CD4-positive, alpha-beta memory T cell (primary cell): ENCODE measurements around the gene RELCH. TPM values are rescaled to one million over a fixed set of nuclear protein-coding genes. Genes with fewer than 3 reads are reported as not detected.
A peak's percentile ranks its signal among the peaks of the same experiment; 100 is the strongest.

Source experiments
- CTCF ChIA-PET: fragments of 350-600 bp; sonication (Branson Sonifier 250); formaldehyde crosslinking; loops from one replicate; lab custom pipeline; 2021; ENCODE audit warnings: inconsistent platforms; ENCODE audit not compliant: partially characterized antibody; lab: Charles Lee
- POLR2A ChIA-PET: fragments of 350-600 bp; sonication (Branson Sonifier 250); formaldehyde crosslinking; loops from one replicate; lab custom pipeline; 2021; ENCODE audit not compliant: partially characterized antibody; lab: Charles Lee
- DNase-seq, 5 donors: peaks; one replicate each; pipeline versions ENCODE4 v3.0.0 to v3.0.0-alpha.2; 2020 to 2022; ENCODE audit warnings: mixed read lengths in 1 of 5
- H3K27ac ChIP-seq: one replicate; pipeline ENCODE4 v1.7.0; 2013; ENCODE audit warnings: low read depth, low read length
- H3K27me3 ChIP-seq: 2 replicates; pipeline ENCODE4 v1.7.0; 2013; ENCODE audit warnings: mild to moderate bottlenecking, low read length, moderate library complexity; ENCODE audit not compliant: insufficient read depth
- H3K36me3 ChIP-seq: 2 replicates; pipeline ENCODE4 v1.7.0; 2013; ENCODE audit warnings: mild to moderate bottlenecking, low read length, moderate library complexity; ENCODE audit not compliant: insufficient read depth
- H3K4me1 ChIP-seq: 2 replicates; pipeline ENCODE4 v1.7.0; 2013; ENCODE audit warnings: mild to moderate bottlenecking, low read length, moderate library complexity; ENCODE audit not compliant: insufficient read depth
- H3K4me3 ChIP-seq, 2 donors: one replicate each; pipeline ENCODE4 v1.7.0; 2013; ENCODE audit warnings: low read length in 2 of 2, mild to moderate bottlenecking in 1 of 2
- H3K9me3 ChIP-seq, 2 donors: one replicate each; pipeline ENCODE4 v1.7.0; 2013; ENCODE audit warnings: low read length in 2 of 2, control low read depth in 1 of 2; ENCODE audit not compliant: control insufficient read depth in 1 of 2
- H3K27ac Mint-ChIP-seq, 7 donors: one replicate each; pipeline ENCODE4 v1.8.0; 2020 to 2021; ENCODE audit warnings: mixed read lengths in 7 of 7, mild to moderate bottlenecking in 6 of 7, inconsistent platforms in 3 of 7, moderate library complexity in 3 of 7
- H3K27me3 Mint-ChIP-seq, 2 donors: one replicate each; pipeline ENCODE4 v1.8.0; 2020 to 2021; ENCODE audit warnings: mixed read lengths in 2 of 2
- H3K36me3 Mint-ChIP-seq, 2 donors: one replicate each; pipeline ENCODE4 v1.8.0; 2020 to 2021; ENCODE audit warnings: mixed read lengths in 2 of 2, inconsistent platforms in 1 of 2, mild to moderate bottlenecking in 1 of 2
- H3K4me1 Mint-ChIP-seq, 4 donors: one replicate each; pipeline ENCODE4 v1.8.0; 2020 to 2021; ENCODE audit warnings: mixed read lengths in 4 of 4, mild to moderate bottlenecking in 1 of 4
- H3K4me3 Mint-ChIP-seq, 8 donors: one replicate each; pipeline ENCODE4 v1.8.0; 2020 to 2021; ENCODE audit warnings: mixed read lengths in 8 of 8, mild to moderate bottlenecking in 7 of 8, moderate library complexity in 6 of 8, inconsistent platforms in 3 of 8
- H3K9me3 Mint-ChIP-seq, 8 donors: one replicate each; pipeline ENCODE4 v1.8.0; 2020 to 2021; ENCODE audit warnings: mixed read lengths in 8 of 8, mild to moderate bottlenecking in 5 of 8, inconsistent platforms in 3 of 8, moderate library complexity in 1 of 8
- intact Hi-C: fragments of 100-400 bp; cut with micrococcal nuclease; formaldehyde crosslinking; loops from one replicate; pipeline ENCODE4 v1.15.1; 2023
- polyA plus RNA-seq, 2 donors: library from polyadenylated mRNA; unstranded; fragments of 300-500 nt; fragmentation: Illumina TruSeq; gene quantifications; one replicate each; pipeline ENCODE4 v1.2.3, GENCODE V29; 2021
- total RNA-seq, 2 experiments: library from RNA; stranded (reverse); gene quantifications; one replicate each; pipeline ENCODE4 v1.2.3, GENCODE V29; 2021

Gene RELCH
- total and polyA plus RNA-seq, 4 experiments from 2014 or later, result 7.6 to 59.4 (median 33.4) TPM

DNA sequence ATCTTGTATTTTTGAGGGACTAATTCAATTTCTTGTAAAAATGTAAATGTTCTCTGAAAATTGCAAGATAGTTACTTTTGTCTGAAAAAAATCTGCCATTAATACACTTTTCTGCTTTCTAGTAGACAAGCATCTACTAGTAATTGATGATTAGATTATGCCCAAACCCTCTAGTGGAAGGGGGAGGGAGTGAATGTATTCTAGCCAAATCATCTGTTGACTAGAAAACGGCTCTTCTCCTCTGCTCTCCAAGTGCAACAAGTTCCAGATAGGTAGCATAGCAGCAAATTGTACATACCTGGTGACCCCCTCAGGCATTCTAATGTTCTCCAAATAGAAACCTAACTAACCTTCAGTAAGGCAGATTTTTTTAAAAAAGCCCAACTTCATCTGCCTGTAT lies 58.6 kb downstream of the RELCH start:
- ChIA-PET POLR2A (interaction anchor here (2.9 kb wide), 1 partner anchor 59 kb away, joined by 10 read pairs; the partner anchor contains the start of genes PIGN and RELCH), CTCF (interaction anchor here (9.4 kb wide), 1 partner anchor 62 kb away, joined by 191 read pairs; the partner anchor contains the start of genes PIGN and RELCH)
- Histone ChIP-seq H3K4me1 (no peaks in the 10 kb centered on the region), H3K36me3 (peaks cover 10% of the 10 kb centered on the region), H3K27ac (no peak overlapping the region), H3K4me3 (no peak overlapping the region), H3K27me3 (no peaks in the 10 kb centered on the region), H3K9me3 (no peaks in the 10 kb centered on the region)
- Mint-ChIP-seq H3K27ac (peak overlapping the region in 2 of 7 donors; percentile 29 to 82), H3K27me3 (no peaks in the 10 kb centered on the region), H3K9me3 (peaks cover 0 to 2% (median 0%) of the 10 kb centered on the region in 8 donors), H3K4me3 (no peak overlapping the region), H3K4me1 (no peaks in the 10 kb centered on the region), H3K36me3 (peaks cover 11 to 36% of the 10 kb centered on the region in 2 donors)
- DNase-seq, result no peak
- intact Hi-C loops, result no loop called here

DNA sequence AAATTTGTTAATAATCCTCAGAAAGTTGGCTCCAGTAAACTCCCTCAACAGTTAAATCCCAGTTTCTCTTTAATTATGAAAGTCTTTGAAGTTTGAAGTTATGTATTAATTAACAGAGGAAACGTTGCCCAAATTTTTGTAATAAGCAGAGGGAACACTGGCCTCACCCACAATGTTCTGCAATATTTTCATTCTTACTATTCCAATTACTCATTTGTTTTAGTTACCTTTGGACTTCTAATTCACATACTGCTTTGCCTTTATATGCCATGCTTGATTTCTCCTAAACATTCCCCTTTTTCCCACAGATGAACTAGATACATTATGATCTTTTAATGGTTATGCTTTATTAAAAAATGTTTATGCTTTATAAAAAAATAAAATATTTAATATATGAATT lies 61.3 kb downstream of the RELCH start:
- Mint-ChIP-seq H3K27ac (no peak overlapping the region), H3K27me3 (no peaks in the 10 kb centered on the region), H3K4me3 (no peak overlapping the region), H3K4me1 (no peaks in the 10 kb centered on the region), H3K9me3 (no peaks in the 10 kb centered on the region), H3K36me3 (peaks cover 17 to 24% of the 10 kb centered on the region in 2 donors)
- POLR2A ChIA-PET, result interaction anchor here (2.8 kb wide), 1 partner anchor 61 kb away, joined by 23 read pairs; the partner anchor contains the start of genes PIGN and RELCH
- Histone ChIP-seq H3K36me3 (peaks cover 9% of the 10 kb centered on the region), H3K4me1 (no peaks in the 10 kb centered on the region), H3K27me3 (no peaks in the 10 kb centered on the region), H3K4me3 (no peak overlapping the region), H3K9me3 (no peaks in the 10 kb centered on the region), H3K27ac (no peak overlapping the region)
- intact Hi-C loops, result no loop called here
- CTCF ChIA-PET, result interaction anchor here (1.0 to 9.4 kb wide), 11 partner anchors 9 to 74 kb away, joined by 3 to 191 read pairs (median 12); partner anchors contain the start of genes PIGN and RELCH
- no peak for DNase-seq

DNA sequence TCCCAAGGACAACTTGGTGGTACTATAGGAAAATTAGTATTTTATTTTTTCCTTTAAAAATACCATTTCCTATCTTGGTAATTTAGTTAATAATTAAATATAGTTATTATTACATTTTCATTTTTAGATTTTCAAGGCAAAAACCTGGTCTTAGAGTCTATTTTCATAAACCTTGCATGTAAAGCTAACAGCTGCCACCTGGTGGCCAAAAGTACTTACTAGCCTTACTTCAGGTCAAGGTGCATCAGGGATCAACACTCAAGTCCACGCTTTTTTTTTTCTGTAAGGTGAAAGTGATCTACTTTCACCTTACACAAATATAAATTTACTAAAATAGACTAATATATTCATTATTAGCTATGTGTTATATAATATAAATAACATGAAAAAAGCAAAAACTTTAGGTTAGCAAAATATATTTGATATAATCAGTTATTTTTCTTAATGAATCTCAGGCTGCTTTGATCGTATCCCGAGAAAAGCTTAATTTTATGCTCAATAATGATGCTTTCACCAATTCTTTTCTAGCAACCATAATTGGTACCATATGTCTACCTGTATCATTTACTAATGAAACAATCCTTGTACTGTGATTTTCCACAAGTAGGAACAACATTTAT lies 62.5 kb downstream of the RELCH start:
- Histone ChIP-seq H3K9me3 (no peaks in the 10 kb centered on the region), H3K4me1 (no peaks in the 10 kb centered on the region), H3K36me3 (peaks cover 4% of the 10 kb centered on the region), H3K4me3 (no peak overlapping the region), H3K27me3 (no peaks in the 10 kb centered on the region), H3K27ac (no peak overlapping the region)
- Mint-ChIP-seq H3K27me3 (no peaks in the 10 kb centered on the region), H3K4me1 (no peaks in the 10 kb centered on the region), H3K27ac (no peak overlapping the region), H3K4me3 (no peak overlapping the region), H3K9me3 (no peaks in the 10 kb centered on the region), H3K36me3 (peaks cover 15 to 25% of the 10 kb centered on the region in 2 donors)
- peak; percentile 50 to 72 (median 58) for DNase-seq
- ChIA-PET POLR2A (interaction anchor here (0.9 to 2.8 kb wide), 3 partner anchors 14 to 217 kb away, joined by 3 to 23 read pairs (median 3); partner anchors contain the start of genes PIGN and RELCH), CTCF (interaction anchor here (0.7 to 9.4 kb wide), 24 partner anchors 9 to 335 kb away, joined by 3 to 191 read pairs (median 5); partner anchors contain the start of genes PIGN, RELCH and ZCCHC2)
- intact Hi-C loops, result loop anchor here (1.0 kb wide), 2 partner anchors 62 to 66 kb away; partner anchors contain the start of genes PIGN and RELCH

DNA sequence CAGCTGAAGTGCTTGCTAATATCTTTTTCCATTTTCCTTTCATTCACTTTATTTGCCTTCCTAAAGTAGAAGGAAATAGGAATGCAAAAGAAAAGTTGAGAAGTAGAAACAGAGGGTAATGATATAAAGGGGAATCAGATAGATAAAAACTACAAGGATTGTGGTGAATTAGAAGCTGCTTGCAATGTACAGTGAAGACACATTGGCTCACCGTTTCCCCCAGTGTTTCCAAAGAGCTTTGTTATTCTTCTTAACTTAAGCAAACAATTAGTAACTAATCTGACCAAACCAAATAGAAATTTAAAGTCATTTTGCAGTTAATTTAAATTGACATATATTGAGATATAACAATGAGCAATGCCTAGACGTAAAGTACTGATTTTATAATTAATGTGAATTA lies 63.4 kb downstream of the RELCH start:
- H3K27me3 Mint-ChIP-seq, result no peaks in the 10 kb centered on the region
- DNase-seq, result no peak
- Histone ChIP-seq H3K9me3 (no peaks in the 10 kb centered on the region), H3K27ac (no peak overlapping the region), H3K4me3 (no peak overlapping the region), H3K36me3 (no peaks in the 10 kb centered on the region), H3K4me1 (no peaks in the 10 kb centered on the region), H3K27me3 (no peaks in the 10 kb centered on the region)
- no peak overlapping the region for H3K27ac Mint-ChIP-seq
- H3K4me3 Mint-ChIP-seq, result no peak overlapping the region
- ChIA-PET POLR2A (interaction anchor here (2.8 kb wide), 1 partner anchor 63 kb away, joined by 23 read pairs; the partner anchor contains the start of genes PIGN and RELCH), CTCF (interaction anchor here (1.1 to 9.4 kb wide), 16 partner anchors 8 to 335 kb away, joined by 3 to 191 read pairs (median 7); partner anchors contain the start of genes PIGN, RELCH and ZCCHC2)
- intact Hi-C loops, result no loop called here
- H3K4me1 Mint-ChIP-seq, result no peaks in the 10 kb centered on the region
- no peaks in the 10 kb centered on the region for H3K9me3 Mint-ChIP-seq
- H3K36me3 Mint-ChIP-seq, result peaks cover 13 to 27% of the 10 kb centered on the region in 2 donors

DNA sequence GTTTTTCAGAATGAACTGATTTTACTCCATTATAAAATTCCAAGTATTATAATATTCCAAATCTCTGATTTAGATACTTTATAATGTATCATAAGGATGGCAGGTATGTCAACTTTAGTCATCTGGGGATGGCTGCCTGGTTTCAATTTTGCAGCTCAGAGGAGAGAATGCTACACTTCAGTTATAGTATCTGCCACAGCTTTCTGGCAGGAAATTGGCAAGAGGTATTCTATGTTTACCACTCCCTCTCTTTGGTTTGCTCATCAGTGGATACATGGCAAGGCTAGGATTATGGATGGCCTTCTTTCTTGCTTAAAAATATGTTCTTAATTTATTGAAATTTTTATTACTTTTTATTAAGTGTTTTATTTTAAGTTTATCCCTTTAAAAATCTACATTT lies 71.0 kb downstream of the RELCH start:
- POLR2A ChIA-PET, result interaction anchor here (0.9 kb wide), 1 partner anchor 71 kb away, joined by 3 read pairs; the partner anchor contains the start of genes PIGN and RELCH
- peaks cover 50 to 76% of the 10 kb centered on the region in 2 donors for H3K36me3 Mint-ChIP-seq
- H3K36me3 ChIP-seq, result peaks cover 40% of the 10 kb centered on the region

DNA sequence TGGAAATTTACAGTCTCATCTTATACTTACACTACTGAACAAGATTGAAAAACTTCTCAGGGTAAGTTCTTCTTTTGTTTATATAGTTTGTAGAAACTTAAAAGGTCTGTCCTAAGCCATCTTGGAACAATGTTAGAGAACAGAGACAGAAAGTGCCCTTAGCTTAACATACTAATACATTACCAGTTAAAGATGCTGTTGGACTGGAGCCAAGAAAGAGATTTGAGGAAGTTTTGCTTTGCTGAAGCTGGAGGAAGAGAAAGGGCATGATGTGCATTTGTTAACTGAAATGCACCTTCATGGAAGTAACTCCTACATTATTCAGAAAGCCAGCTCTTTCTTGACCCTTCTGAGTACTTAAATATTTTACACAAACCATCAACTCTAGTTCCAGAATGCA lies 71.6 kb downstream of the RELCH start:
- CTCF ChIA-PET, result interaction anchor here (1.5 to 2.0 kb wide), 2 partner anchors 9 to 76 kb away, joined by 3 to 12 read pairs; no protein-coding TSS in a partner anchor
- Mint-ChIP-seq H3K27ac (no peak overlapping the region), H3K4me3 (no peak overlapping the region), H3K27me3 (no peaks in the 10 kb centered on the region), H3K4me1 (no peaks in the 10 kb centered on the region), H3K36me3 (peaks cover 51 to 74% of the 10 kb centered on the region in 2 donors), H3K9me3 (no peaks in the 10 kb centered on the region)
- no peak for DNase-seq
- Histone ChIP-seq H3K27ac (no peak overlapping the region), H3K9me3 (no peaks in the 10 kb centered on the region), H3K27me3 (no peaks in the 10 kb centered on the region), H3K4me3 (no peak overlapping the region), H3K4me1 (no peaks in the 10 kb centered on the region), H3K36me3 (peaks cover 41% of the 10 kb centered on the region)
- intact Hi-C loops, result no loop called here
- POLR2A ChIA-PET, result interaction anchor here (0.9 kb wide), 1 partner anchor 71 kb away, joined by 3 read pairs; the partner anchor contains the start of genes PIGN and RELCH

More for the DNA sequence above, 71.0 kb downstream of the RELCH start:
- Mint-ChIP-seq H3K4me1 (no peaks in the 10 kb centered on the region), H3K27ac (no peak overlapping the region), H3K9me3 (no peaks in the 10 kb centered on the region), H3K27me3 (no peaks in the 10 kb centered on the region), H3K4me3 (no peak overlapping the region)
- H3K27ac ChIP-seq, result no peak overlapping the region
- H3K4me1 ChIP-seq, result no peaks in the 10 kb centered on the region
- no peak for DNase-seq
- H3K27me3 ChIP-seq, result no peaks in the 10 kb centered on the region
- CTCF ChIA-PET, result interaction anchor here (1.5 to 2.0 kb wide), 2 partner anchors 8 to 75 kb away, joined by 3 to 12 read pairs; no protein-coding TSS in a partner anchor
- intact Hi-C loops, result no loop called here
- no peak overlapping the region for H3K4me3 ChIP-seq
- H3K9me3 ChIP-seq, result no peaks in the 10 kb centered on the region

DNA sequence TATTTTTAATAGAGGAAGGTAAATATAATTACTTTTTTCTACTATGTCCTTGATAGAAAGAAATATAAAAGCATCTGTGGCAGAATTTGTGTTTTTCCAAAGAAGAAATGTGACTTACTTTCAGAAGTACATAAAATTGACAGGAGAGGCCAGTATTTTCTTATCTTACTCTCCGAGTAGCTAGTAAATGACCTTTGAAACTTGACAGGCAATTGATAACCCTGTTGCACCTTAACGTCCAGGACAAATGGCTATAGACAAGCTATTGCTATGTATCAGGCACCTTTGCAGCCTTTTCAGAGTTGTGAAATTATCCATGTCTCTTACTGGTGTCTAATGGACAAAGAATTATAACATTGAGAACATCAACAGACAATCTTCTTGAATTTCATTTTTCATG lies 75.0 kb downstream of the RELCH start:
- H3K27ac Mint-ChIP-seq, result no peak overlapping the region
- no peaks in the 10 kb centered on the region for H3K27me3 Mint-ChIP-seq
- H3K4me3 Mint-ChIP-seq, result no peak overlapping the region
- Histone ChIP-seq H3K4me3 (no peak overlapping the region), H3K9me3 (no peaks in the 10 kb centered on the region), H3K27me3 (no peaks in the 10 kb centered on the region), H3K36me3 (peaks cover 56% of the 10 kb centered on the region), H3K27ac (no peak overlapping the region), H3K4me1 (no peaks in the 10 kb centered on the region)
- POLR2A ChIA-PET, result no interaction called here
- CTCF ChIA-PET, result interaction anchor here (1.2 to 2.2 kb wide), 2 partner anchors 11 to 13 kb away, joined by 3 to 12 read pairs; no protein-coding TSS in a partner anchor
- peaks cover 55 to 72% of the 10 kb centered on the region in 2 donors for H3K36me3 Mint-ChIP-seq
- intact Hi-C loops, result no loop called here
- no peaks in the 10 kb centered on the region for H3K9me3 Mint-ChIP-seq
- DNase-seq, result no peak
- H3K4me1 Mint-ChIP-seq, result peaks cover 0 to 5% (median under 1%) of the 10 kb centered on the region in 4 donors
